Measurements from ENCODE around the gene DNAJC8. TPM values are rescaled to one million over a fixed set of nuclear protein-coding genes. Genes with fewer than 3 reads are reported as not detected.

The DNAJC8 gene
- total and polyA plus RNA-seq, 2 experiments from 2014 or later = 72.3 to 137 TPM

GRCh38 chr1:28176492-28177470 is 56.0 kb downstream of the DNAJC8 start, which contains the start of gene PTAFR:
Gene PTAFR (minus strand): TSS chr1:28176690. CDS start chr1:28151021, 25,669 bp downstream.
- Histone ChIP-seq H3K4me3 (no peak within 1 kb of the TSS), H3K36me3 (no peaks in the 10 kb centered on the region), H3K27me3 (no peaks in the 10 kb centered on the region), H3K4me1 (ENCODE audit: low read depth) (peaks cover 6% of the 10 kb centered on the region), H3K9me3 (ENCODE audit: low read depth) (no peaks in the 10 kb centered on the region), H3K27ac (no peak within 1 kb of the TSS)
- TF ChIP-seq CTCF (IDR thresholded peaks at IDR 0.05; ENCODE audit: low read depth, low read length) = no peak
- DNase-seq (ENCODE audit: low read depth in 1 of 2, low spot score in 1 of 2) = no peak

- no peaks in the 10 kb centered on the region for H3K27me3 ChIP-seq
- no peak overlapping the region for H3K27ac ChIP-seq
- H3K9me3 ChIP-seq (ENCODE audit: low read depth) = no peaks in the 10 kb centered on the region
- H3K4me1 ChIP-seq (ENCODE audit: low read depth) = peaks cover 6% of the 10 kb centered on the region
- no peaks in the 10 kb centered on the region for H3K36me3 ChIP-seq
- no peak overlapping the region for H3K4me3 ChIP-seq
- TF ChIP-seq CTCF (IDR thresholded peaks at IDR 0.05; ENCODE audit: low read depth, low read length) = no peak
- DNase-seq (ENCODE audit: low read depth in 1 of 2, low spot score in 1 of 2) = no peak
Measured at GRCh38 chr1:28175955-28176485, 56.8 kb downstream of the DNAJC8 start.

GRCh38 chr1:28173980-28174297 is 58.9 kb downstream of the DNAJC8 start:
- DNase-seq (ENCODE audit: low read depth in 1 of 2, low spot score in 1 of 2) = no peak
- no peak overlapping the region for H3K4me3 ChIP-seq
- H3K27ac ChIP-seq = no peak overlapping the region
- peaks cover 6% of the 10 kb centered on the region for H3K4me1 ChIP-seq (ENCODE audit: low read depth)
- H3K36me3 ChIP-seq = no peaks in the 10 kb centered on the region
- no peaks in the 10 kb centered on the region for H3K9me3 ChIP-seq (ENCODE audit: low read depth)
- no peaks in the 10 kb centered on the region for H3K27me3 ChIP-seq
- no peak for TF ChIP-seq CTCF (IDR thresholded peaks at IDR 0.05; ENCODE audit: low read depth, low read length)

- no peak overlapping the region for H3K27ac ChIP-seq
- TF ChIP-seq CTCF (IDR thresholded peaks at IDR 0.05; ENCODE audit: low read depth, low read length) = no peak
Measured at GRCh38 chr1:28173151-28173979, 59.5 kb downstream of the DNAJC8 start.

GRCh38 chr1:28172713-28173150 is 60.1 kb downstream of the DNAJC8 start:
- H3K4me3 ChIP-seq = no peak overlapping the region
- no peak for TF ChIP-seq CTCF (IDR thresholded peaks at IDR 0.05; ENCODE audit: low read depth, low read length)
- peak overlapping the region; percentile 59 for H3K27ac ChIP-seq
- no peaks in the 10 kb centered on the region for H3K27me3 ChIP-seq
- no peaks in the 10 kb centered on the region for H3K36me3 ChIP-seq
- H3K4me1 ChIP-seq (ENCODE audit: low read depth) = peaks cover 6% of the 10 kb centered on the region
- peak; percentile 48 to 77 for DNase-seq (ENCODE audit: low read depth in 1 of 2, low spot score in 1 of 2)
- no peaks in the 10 kb centered on the region for H3K9me3 ChIP-seq (ENCODE audit: low read depth)

More at GRCh38 chr1:28173151-28173979, 59.5 kb downstream of the DNAJC8 start:
- Histone ChIP-seq H3K4me3 (no peak overlapping the region), H3K9me3 (ENCODE audit: low read depth) (no peaks in the 10 kb centered on the region), H3K36me3 (no peaks in the 10 kb centered on the region), H3K27me3 (no peaks in the 10 kb centered on the region), H3K4me1 (ENCODE audit: low read depth) (peaks cover 6% of the 10 kb centered on the region)
- DNase-seq (ENCODE audit: low read depth in 1 of 2, low spot score in 1 of 2) = peak; percentile 21 to 66
